GM10266 (cell line): Measurements from ENCODE around the gene WDR86.

Experiments used
- DNase-seq: peaks from one replicate; pipeline ENCODE4 v3.0.0; 2012; ENCODE audit errors: extremely low spot score
- CTCF ChIP-seq: IDR thresholded peaks from 2 replicates; pipeline ENCODE4 v1.5.1; 2012; ENCODE audit warnings: mild to moderate bottlenecking, low read depth; ENCODE audit not compliant: control insufficient read depth, insufficient read depth; ENCODE audit errors: missing control alignments

Gene WDR86

GRCh38 chr7:151380199-151381097, 29.4 kb downstream of the WDR86 start:
- no peak for TF ChIP-seq CTCF
- no peak for DNase-seq

GRCh38 chr7:151379534-151380198, 30.2 kb downstream of the WDR86 start:
- DNase-seq = no peak
- no peak for TF ChIP-seq CTCF

GRCh38 chr7:151379193-151379520, 30.7 kb downstream of the WDR86 start:
- no peak for DNase-seq
- TF ChIP-seq CTCF = no peak

GRCh38 chr7:151378496-151379192, 31.2 kb downstream of the WDR86 start:
- no peak for TF ChIP-seq CTCF
- DNase-seq = peak; percentile 13

GRCh38 chr7:151378011-151378410, 31.8 kb downstream of the WDR86 start:
- no peak for TF ChIP-seq CTCF

GRCh38 chr7:151377406-151377805, 32.4 kb downstream of the WDR86 start:
- no peak for TF ChIP-seq CTCF
- DNase-seq = no peak

More at GRCh38 chr7:151378011-151378410, 31.8 kb downstream of the WDR86 start:
- no peak for DNase-seq
